G401.6 (cell line): ENCODE results near the gene FBXO2.
"Not testable (repeated sequence)": the region's sequence is repeated elsewhere in the genome, so short reads cannot be mapped to it uniquely, and the experiment has no call there.

Experiments used
- FAIRE-seq: peaks from 2 replicates; lab custom pipeline; 2012; peaks lifted over from hg19 to GRCh38; lab: Jason Lieb, UNC

FBXO2 gene

GRCh38 chr1:11629184-11630016 is 24.8 kb downstream of the FBXO2 start:
- FAIRE-seq = no peak

GRCh38 chr1:11628767-11629166 is 25.5 kb downstream of the FBXO2 start:
- FAIRE-seq = no peak

GRCh38 chr1:11626551-11626950 is 27.7 kb downstream of the FBXO2 start:
- FAIRE-seq = no peak

- FAIRE-seq = no peak
Observed at GRCh38 chr1:11623702-11624101, 30.5 kb downstream of the FBXO2 start.

GRCh38 chr1:11622398-11622797 is 31.8 kb downstream of the FBXO2 start:
- FAIRE-seq = no peak

GRCh38 chr1:11620924-11621323 is 33.3 kb downstream of the FBXO2 start:
- FAIRE-seq = no peak

- FAIRE-seq = no peak
Observed at GRCh38 chr1:11620405-11620804, 33.8 kb downstream of the FBXO2 start.

- no peak for FAIRE-seq
Observed at GRCh38 chr1:11617741-11618140, 36.5 kb downstream of the FBXO2 start.

- no peak for FAIRE-seq
Observed at GRCh38 chr1:11617314-11617713, 36.9 kb downstream of the FBXO2 start.

- FAIRE-seq = no peak
Observed at GRCh38 chr1:11616766-11617165, 37.5 kb downstream of the FBXO2 start.

- FAIRE-seq = no peak
Observed at GRCh38 chr1:11615090-11615489, 39.1 kb downstream of the FBXO2 start.

GRCh38 chr1:11613347-11613746 is 40.9 kb downstream of the FBXO2 start:
- FAIRE-seq = no peak

GRCh38 chr1:11611638-11612327 is 42.4 kb downstream of the FBXO2 start:
- no peak for FAIRE-seq

GRCh38 chr1:11610629-11611180 is 43.5 kb downstream of the FBXO2 start:
- FAIRE-seq = no peak

GRCh38 chr1:11609378-11609777 is 44.9 kb downstream of the FBXO2 start:
- not testable (repeated sequence) for FAIRE-seq

- not testable (repeated sequence) for FAIRE-seq
Observed at GRCh38 chr1:11608596-11609130, 45.6 kb downstream of the FBXO2 start.

- FAIRE-seq = no peak
Observed at GRCh38 chr1:11606775-11607174, 47.5 kb downstream of the FBXO2 start.

- FAIRE-seq = no peak
Observed at GRCh38 chr1:11602981-11603380, 51.2 kb downstream of the FBXO2 start.

- no peak for FAIRE-seq
Observed at GRCh38 chr1:11602424-11602823, 51.8 kb downstream of the FBXO2 start.

GRCh38 chr1:11600836-11601235 is 53.4 kb downstream of the FBXO2 start:
- FAIRE-seq = no peak

- no peak for FAIRE-seq
Observed at GRCh38 chr1:11599891-11600576, 54.2 kb downstream of the FBXO2 start.

- FAIRE-seq = no peak
Observed at GRCh38 chr1:11598461-11598860, 55.8 kb downstream of the FBXO2 start.
